HTERT RPE-1 (cell line): ENCODE data around the gene DNAJC15.

Experiments
- in situ Hi-C: fragments of 300-500 bp; cut with MboI; formaldehyde crosslinking; loops from 4 replicates; pipeline ENCODE4 v1.14.3; 2020; ENCODE audit warnings: low sequenced_read_pairs

DNAJC15 gene

GRCh38 chr13:43150369-43151207, 127.2 kb downstream of the DNAJC15 start:
- in situ Hi-C loops = no loop called here

- in situ Hi-C loops = no loop called here
These were observed 130.2 kb downstream of the DNAJC15 start for GRCh38 chr13:43153436-43154090.

GRCh38 chr13:43154156-43154651, 130.8 kb downstream of the DNAJC15 start:
- in situ Hi-C loops = no loop called here

- in situ Hi-C loops = no loop called here
These were observed 131.5 kb downstream of the DNAJC15 start for GRCh38 chr13:43154839-43155238.

GRCh38 chr13:43156916-43157315, 133.5 kb downstream of the DNAJC15 start:
- in situ Hi-C loops = no loop called here

GRCh38 chr13:43157796-43158195, 134.4 kb downstream of the DNAJC15 start:
- in situ Hi-C loops = no loop called here

- in situ Hi-C loops = no loop called here
These were observed 135.1 kb downstream of the DNAJC15 start for GRCh38 chr13:43158516-43158915.

- in situ Hi-C loops = no loop called here
These were observed 135.7 kb downstream of the DNAJC15 start for GRCh38 chr13:43159026-43159461.
